ENCODE results near the gene COP1. TPM values are rescaled to one million over a fixed set of nuclear protein-coding genes. Genes with fewer than 3 reads are reported as not detected.

COP1 gene
- total and polyA plus RNA-seq, 2 of the 8 experiments (the other 6 are each of a cell fraction or from before 2014, with no cell fraction given) = 26.2 to 44.9 TPM

DNA sequence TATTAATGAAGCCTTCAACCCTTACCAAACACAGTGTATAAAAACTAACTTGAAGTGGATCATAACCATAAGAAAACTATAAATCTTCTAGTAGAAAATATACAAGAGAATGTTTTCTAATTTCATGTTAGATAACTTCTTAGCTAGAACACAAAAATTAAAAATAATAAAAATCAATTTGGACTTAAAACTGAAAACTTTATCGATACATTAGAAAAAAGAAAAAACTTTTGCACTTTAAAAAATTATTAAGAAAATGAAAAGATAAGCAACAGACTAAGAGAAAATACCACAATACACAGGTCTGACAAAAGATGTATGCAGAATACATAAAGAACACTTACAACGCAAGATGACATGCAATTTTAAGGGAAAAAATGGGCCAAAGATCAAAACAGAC lies 8.7 kb downstream of the COP1 start (continued):
- TF ChIP-seq, protein P1, sequence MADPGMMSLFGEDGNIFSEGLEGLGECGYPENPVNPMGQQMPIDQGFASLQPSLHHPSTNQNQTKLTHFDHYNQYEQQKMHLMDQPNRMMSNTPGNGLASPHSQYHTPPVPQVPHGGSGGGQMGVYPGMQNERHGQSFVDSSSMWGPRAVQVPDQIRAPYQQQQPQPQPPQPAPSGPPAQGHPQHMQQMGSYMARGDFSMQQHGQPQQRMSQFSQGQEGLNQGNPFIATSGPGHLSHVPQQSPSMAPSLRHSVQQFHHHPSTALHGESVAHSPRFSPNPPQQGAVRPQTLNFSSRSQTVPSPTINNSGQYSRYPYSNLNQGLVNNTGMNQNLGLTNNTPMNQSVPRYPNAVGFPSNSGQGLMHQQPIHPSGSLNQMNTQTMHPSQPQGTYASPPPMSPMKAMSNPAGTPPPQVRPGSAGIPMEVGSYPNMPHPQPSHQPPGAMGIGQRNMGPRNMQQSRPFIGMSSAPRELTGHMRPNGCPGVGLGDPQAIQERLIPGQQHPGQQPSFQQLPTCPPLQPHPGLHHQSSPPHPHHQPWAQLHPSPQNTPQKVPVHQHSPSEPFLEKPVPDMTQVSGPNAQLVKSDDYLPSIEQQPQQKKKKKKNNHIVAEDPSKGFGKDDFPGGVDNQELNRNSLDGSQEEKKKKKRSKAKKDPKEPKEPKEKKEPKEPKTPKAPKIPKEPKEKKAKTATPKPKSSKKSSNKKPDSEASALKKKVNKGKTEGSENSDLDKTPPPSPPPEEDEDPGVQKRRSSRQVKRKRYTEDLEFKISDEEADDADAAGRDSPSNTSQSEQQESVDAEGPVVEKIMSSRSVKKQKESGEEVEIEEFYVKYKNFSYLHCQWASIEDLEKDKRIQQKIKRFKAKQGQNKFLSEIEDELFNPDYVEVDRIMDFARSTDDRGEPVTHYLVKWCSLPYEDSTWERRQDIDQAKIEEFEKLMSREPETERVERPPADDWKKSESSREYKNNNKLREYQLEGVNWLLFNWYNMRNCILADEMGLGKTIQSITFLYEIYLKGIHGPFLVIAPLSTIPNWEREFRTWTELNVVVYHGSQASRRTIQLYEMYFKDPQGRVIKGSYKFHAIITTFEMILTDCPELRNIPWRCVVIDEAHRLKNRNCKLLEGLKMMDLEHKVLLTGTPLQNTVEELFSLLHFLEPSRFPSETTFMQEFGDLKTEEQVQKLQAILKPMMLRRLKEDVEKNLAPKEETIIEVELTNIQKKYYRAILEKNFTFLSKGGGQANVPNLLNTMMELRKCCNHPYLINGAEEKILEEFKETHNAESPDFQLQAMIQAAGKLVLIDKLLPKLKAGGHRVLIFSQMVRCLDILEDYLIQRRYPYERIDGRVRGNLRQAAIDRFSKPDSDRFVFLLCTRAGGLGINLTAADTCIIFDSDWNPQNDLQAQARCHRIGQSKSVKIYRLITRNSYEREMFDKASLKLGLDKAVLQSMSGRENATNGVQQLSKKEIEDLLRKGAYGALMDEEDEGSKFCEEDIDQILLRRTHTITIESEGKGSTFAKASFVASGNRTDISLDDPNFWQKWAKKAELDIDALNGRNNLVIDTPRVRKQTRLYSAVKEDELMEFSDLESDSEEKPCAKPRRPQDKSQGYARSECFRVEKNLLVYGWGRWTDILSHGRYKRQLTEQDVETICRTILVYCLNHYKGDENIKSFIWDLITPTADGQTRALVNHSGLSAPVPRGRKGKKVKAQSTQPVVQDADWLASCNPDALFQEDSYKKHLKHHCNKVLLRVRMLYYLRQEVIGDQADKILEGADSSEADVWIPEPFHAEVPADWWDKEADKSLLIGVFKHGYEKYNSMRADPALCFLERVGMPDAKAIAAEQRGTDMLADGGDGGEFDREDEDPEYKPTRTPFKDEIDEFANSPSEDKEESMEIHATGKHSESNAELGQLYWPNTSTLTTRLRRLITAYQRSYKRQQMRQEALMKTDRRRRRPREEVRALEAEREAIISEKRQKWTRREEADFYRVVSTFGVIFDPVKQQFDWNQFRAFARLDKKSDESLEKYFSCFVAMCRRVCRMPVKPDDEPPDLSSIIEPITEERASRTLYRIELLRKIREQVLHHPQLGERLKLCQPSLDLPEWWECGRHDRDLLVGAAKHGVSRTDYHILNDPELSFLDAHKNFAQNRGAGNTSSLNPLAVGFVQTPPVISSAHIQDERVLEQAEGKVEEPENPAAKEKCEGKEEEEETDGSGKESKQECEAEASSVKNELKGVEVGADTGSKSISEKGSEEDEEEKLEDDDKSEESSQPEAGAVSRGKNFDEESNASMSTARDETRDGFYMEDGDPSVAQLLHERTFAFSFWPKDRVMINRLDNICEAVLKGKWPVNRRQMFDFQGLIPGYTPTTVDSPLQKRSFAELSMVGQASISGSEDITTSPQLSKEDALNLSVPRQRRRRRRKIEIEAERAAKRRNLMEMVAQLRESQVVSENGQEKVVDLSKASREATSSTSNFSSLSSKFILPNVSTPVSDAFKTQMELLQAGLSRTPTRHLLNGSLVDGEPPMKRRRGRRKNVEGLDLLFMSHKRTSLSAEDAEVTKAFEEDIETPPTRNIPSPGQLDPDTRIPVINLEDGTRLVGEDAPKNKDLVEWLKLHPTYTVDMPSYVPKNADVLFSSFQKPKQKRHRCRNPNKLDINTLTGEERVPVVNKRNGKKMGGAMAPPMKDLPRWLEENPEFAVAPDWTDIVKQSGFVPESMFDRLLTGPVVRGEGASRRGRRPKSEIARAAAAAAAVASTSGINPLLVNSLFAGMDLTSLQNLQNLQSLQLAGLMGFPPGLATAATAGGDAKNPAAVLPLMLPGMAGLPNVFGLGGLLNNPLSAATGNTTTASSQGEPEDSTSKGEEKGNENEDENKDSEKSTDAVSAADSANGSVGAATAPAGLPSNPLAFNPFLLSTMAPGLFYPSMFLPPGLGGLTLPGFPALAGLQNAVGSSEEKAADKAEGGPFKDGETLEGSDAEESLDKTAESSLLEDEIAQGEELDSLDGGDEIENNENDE (IDR thresholded peaks at IDR 0.05; ENCODE audit: insufficient replicate concordance, low read length) = no peak
- TF ChIP-seq JUND (IDR thresholded peaks at IDR 0.05; ENCODE audit: low read length) (no peak), SAP30 (IDR thresholded peaks at IDR 0.05; ENCODE audit: insufficient read depth, insufficient replicate concordance, low read length) (no peak), ZNF274 (IDR thresholded peaks at IDR 0.05; ENCODE audit: borderline replicate concordance, extremely low read depth, low read length) (no peak), RFX5 (IDR thresholded peaks at IDR 0.05; ENCODE audit: borderline replicate concordance, low read depth, low read length) (no peak), ASH2L (IDR thresholded peaks at IDR 0.05; ENCODE audit: low read length) (no peak), POLR2AphosphoS5 (IDR thresholded peaks at IDR 0.05; ENCODE audit: low read depth, low read length) (no peak)
- TF ChIP-seq, protein P2, sequence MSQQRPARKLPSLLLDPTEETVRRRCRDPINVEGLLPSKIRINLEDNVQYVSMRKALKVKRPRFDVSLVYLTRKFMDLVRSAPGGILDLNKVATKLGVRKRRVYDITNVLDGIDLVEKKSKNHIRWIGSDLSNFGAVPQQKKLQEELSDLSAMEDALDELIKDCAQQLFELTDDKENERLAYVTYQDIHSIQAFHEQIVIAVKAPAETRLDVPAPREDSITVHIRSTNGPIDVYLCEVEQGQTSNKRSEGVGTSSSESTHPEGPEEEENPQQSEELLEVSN (IDR thresholded peaks at IDR 0.05) = no peak
